Testis (tissue), 2 donors: Measurements from ENCODE around the gene HLA-DRB1.

Experiments
- POLR2A ChIP-seq: fragments of 450-650 bp; IDR thresholded peaks from one replicate; pipeline ENCODE4 v1.6.1; 2017; ENCODE audit warnings: antibody characterized with exemption, mild to moderate bottlenecking, moderate library complexity
- TF ChIP-seq, protein P1 (sequence below), 3 experiments: fragments of 450-650 bp in 2 of 3; fragments of 200-600 bp in 1 of 3; sonication (generic) in 1 of 3; IDR thresholded peaks; one replicate each; pipeline ENCODE4 v1.5.1; 2016 to 2019; ENCODE audit warnings: antibody characterized with exemption in 3 of 3, mild to moderate bottlenecking in 2 of 3, moderate library complexity in 1 of 3

GRCh38 chr6:32613475-32613874, 23.8 kb upstream of the HLA-DRB1 start:
- TF ChIP-seq, protein P1, sequence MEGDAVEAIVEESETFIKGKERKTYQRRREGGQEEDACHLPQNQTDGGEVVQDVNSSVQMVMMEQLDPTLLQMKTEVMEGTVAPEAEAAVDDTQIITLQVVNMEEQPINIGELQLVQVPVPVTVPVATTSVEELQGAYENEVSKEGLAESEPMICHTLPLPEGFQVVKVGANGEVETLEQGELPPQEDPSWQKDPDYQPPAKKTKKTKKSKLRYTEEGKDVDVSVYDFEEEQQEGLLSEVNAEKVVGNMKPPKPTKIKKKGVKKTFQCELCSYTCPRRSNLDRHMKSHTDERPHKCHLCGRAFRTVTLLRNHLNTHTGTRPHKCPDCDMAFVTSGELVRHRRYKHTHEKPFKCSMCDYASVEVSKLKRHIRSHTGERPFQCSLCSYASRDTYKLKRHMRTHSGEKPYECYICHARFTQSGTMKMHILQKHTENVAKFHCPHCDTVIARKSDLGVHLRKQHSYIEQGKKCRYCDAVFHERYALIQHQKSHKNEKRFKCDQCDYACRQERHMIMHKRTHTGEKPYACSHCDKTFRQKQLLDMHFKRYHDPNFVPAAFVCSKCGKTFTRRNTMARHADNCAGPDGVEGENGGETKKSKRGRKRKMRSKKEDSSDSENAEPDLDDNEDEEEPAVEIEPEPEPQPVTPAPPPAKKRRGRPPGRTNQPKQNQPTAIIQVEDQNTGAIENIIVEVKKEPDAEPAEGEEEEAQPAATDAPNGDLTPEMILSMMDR (IDR thresholded peaks at IDR 0.05): no peak
- no peak for TF ChIP-seq POLR2A
